Testis (tissue), 2 donors: Measurements from ENCODE around the gene CDC7.

Experiments used
- CTCF ChIP-seq, 3 experiments: fragments of 450-650 bp in 2 of 3; fragments of 200-600 bp in 1 of 3; sonication (generic) in 1 of 3; IDR thresholded peaks; one replicate each; pipeline ENCODE4 v1.5.1; 2016 to 2019; ENCODE audit warnings: antibody characterized with exemption in 3 of 3, mild to moderate bottlenecking in 2 of 3, moderate library complexity in 1 of 3
- POLR2A ChIP-seq: fragments of 450-650 bp; IDR thresholded peaks from one replicate; pipeline ENCODE4 v1.6.1; 2017; ENCODE audit warnings: antibody characterized with exemption, mild to moderate bottlenecking, moderate library complexity

GRCh38 chr1:91550961-91551360 is 50.3 kb downstream of the CDC7 start:
- TF ChIP-seq CTCF (IDR thresholded peaks at IDR 0.05) (no peak), POLR2A (no peak)
